Measurements from ENCODE around the gene LRFN4.

The LRFN4 gene

DNA sequence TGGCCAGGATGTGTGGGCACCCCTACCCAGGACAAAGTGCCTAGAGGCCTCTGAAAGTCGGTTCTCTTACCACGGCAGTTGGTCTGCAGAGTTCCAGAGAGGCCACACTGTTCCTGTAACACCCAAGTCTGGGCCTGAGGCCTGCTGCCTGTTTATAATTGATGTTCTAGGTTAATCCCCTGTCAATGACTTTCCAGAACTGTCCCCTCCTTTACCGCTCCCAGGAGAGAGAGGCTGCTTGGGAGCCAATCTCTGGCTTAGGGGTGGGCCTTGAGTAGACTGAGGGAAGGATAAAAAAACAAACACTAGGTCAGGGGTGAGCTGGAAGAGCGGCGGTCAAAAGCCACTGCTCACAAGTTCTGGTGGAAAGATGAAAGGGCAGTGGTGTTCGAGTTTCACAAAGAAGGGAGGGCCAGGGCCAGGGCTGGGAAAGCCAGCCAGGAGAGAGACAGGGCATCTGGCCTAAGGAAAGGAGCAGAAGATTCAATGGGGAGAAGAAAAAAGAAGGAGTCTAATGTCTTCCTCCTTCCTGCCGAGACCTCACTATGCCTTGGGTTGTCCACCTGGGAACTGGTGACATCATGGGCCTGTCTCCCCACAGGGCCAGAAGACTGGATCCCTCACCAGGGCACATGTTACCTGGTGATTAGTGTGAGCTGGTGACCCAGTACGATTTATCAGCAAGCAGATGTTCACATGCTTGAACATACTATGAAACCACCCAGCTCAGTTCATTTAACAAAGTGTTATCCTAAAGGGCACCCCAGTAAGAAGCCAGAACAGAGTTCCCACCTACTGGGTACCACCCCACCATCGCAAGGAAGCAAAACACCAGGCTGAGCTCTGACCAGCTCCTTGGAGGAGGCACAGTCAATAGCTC is 51.1 kb downstream of the LRFN4 start:
- no peak for DNase-seq (ENCODE audit: low read depth)
- no peak overlapping the region for H3K4me3 ChIP-seq (ENCODE audit: low read depth, low read length)

DNA sequence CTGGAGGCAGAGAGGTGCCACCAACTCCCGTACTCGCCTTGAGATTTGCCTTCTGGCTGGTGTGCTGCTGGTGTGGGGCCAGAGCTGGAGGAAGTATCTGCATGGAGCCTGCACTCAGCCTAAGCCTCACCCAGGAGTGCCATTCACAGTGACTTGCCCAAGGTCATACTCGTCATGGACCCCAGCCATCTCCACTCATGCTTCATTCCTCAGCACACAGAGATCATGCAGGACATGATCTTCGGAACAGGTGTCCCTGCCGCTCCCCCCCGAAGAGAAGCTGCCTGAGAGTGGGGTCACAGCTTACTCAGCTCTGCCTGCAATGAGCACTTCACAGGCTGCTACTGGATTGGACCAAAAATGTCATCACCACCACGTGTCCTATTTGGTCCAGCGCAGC is 52.3 kb downstream of the LRFN4 start:
- DNase-seq (ENCODE audit: low read depth) = no peak
- H3K4me3 ChIP-seq (ENCODE audit: low read depth, low read length) = no peak overlapping the region

DNA sequence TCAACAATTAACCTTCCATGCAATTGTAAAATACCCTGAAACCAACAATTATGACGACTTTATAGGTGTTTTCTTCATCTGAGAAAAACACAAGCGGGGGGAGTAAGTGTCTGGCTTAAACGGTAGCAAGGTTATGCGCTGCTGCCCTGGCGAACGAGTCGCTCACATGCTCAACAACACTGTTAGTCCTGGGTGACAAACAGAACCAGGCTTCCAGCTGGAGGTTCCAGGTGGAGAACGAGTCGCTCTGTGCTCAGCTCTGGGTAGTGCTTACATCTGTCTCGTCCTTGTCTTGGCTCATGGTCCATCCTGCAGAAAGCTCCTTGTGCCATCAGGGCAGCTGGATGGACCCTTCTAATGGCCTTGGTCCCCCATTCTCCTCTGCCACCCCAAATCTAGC is 53.2 kb downstream of the LRFN4 start:
- DNase-seq (ENCODE audit: low read depth) = no peak
- H3K4me3 ChIP-seq (ENCODE audit: low read depth, low read length) = no peak overlapping the region
